GM19452 (cell line): ENCODE results near the gene LAMA1.
"Not testable (repeated sequence)": the region's sequence is repeated elsewhere in the genome, so short reads cannot be mapped to it uniquely, and the experiment has no call there.

Source experiments
- ATAC-seq: cut with Tn5 transposase; IDR thresholded peaks from one replicate; pipeline ENCODE4 v1.9.1; 2021; ENCODE audit not compliant: unreplicated experiment

The LAMA1 gene

DNA sequence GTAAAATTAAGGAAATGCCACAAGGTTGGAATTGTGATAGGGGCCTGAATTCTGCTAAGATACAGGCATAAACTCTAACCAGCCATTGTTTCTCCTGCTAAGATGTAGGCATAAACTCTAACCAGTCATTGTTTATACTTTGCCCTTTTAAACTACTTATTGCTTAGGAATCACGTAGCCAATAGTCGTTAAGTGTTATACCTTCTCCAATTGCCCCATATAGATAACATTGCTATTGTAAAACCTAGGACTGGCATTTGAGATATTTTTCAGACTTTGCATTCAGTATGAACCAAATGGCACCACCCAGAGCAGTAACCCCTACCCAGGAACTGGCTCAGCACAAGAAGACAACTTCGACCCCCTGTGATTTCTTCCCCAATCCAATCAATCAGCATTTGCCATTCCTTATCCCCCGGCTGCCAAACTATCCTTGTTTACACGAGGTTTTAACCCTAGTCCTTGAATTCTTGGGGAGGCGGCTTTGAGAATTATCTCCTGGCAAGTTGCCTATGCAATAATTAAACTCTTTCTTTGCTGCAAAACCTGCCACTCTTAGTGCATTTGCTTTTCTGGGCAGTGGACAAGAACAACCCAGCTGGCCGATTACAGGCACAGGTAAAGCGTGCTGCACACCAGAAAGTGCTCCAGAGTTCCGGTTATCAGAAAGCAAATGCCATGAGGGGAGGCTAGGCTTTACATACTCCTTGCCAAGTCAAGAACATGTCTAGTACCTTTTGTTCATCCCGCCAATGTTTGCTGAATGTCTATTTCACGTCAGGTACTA lies 167.6 kb downstream of the LAMA1 start:
- ATAC-seq, result no peak

DNA sequence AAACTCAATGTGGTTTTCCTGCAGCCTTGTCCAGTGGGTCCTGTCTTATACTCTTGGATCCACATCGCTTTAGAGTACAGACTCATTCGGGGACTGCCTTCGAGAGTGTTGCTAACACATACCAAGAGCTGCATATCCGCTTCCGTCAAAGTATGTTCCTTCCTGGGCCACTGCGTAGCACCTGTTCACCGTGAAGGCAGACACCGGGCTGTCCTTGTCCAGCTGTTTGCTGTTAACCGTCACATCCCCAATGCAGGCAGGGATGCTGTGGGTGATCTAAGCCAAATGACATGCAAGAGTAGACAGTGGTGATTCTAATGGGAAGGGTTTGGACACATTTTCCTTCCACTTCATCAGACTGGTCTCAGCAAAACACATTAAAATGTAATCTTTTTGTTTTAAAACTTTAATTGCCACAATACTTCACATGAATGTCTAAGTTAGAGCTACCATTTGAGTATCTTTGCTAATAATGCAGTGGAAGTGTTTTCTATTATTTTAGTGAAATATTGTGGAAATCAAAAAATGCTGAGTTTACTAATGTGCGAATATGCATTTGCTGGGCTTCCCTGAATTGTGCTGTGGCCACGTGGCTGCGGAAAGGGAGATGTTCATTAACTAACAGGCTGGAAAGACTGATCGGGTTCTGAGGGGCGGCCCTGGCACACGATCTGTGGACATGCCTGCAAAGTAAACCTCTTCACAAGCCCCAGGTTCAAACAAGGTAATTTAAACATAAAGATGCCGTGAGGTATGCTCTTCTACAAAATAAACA lies 169.1 kb downstream of the LAMA1 start:
- ATAC-seq, result no peak

- ATAC-seq, result no peak
Measured at GRCh38 chr18:6947338-6948030, 170.1 kb downstream of the LAMA1 start.

- ATAC-seq, result no peak
Measured at GRCh38 chr18:6943143-6943542, 174.5 kb downstream of the LAMA1 start.

DNA sequence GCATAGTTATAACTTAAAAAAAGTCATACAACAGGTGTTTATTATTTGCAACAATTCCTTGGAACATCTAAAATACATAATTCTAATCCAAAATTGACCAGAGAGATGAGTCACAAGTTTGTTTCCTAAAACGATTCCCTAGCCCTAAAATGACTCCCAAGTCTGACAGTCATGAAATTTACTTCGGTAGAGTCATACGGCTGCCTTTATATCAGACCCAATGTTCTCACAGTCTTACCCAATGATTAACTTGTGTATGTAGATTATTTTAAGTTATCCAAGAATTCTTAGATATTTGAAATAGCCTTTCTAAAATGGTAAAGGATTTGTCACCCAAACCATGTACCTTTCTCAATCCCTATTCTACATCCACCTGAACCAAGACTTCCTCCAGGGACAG lies 174.9 kb downstream of the LAMA1 start:
- ATAC-seq, result no peak

DNA sequence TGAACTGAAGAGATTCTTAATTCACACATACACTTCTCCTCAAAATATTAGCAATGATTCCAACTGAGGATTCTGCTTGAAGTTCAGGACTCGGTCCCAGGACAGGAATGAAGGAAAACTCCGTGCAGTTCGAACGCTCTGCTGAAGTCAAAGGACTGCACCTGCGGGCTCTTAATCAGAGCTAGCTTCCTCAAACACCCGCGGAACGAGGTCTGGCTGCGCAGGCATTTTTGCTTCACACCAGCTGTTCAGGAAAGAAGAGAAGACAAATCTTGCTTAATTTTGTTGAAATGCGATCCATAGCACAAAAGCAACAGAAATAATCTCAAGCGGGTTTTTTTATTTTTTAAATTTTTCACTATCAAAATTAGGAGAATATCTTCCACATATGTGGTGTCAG lies 175.6 kb downstream of the LAMA1 start:
- ATAC-seq, result no peak

DNA sequence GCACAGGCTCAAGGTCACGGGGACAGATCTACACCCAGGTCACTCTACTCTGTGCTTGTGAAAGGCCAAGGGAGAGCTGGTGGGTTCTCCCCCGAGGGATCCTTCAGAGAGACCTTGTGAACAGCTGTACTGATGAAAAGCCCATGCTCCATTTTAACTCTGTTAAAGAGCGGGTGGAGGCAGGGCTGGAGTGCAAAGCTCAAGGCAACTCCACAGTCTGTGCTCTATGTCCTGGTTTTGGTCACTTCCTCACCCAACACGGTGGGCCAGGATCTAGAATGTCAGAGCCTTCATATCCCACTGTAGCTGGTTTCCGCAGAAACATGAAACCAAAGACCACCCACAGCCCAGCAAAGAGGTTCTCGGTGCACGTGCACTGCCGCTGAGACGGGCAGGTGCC lies 177.1 kb downstream of the LAMA1 start:
- no peak for ATAC-seq

DNA sequence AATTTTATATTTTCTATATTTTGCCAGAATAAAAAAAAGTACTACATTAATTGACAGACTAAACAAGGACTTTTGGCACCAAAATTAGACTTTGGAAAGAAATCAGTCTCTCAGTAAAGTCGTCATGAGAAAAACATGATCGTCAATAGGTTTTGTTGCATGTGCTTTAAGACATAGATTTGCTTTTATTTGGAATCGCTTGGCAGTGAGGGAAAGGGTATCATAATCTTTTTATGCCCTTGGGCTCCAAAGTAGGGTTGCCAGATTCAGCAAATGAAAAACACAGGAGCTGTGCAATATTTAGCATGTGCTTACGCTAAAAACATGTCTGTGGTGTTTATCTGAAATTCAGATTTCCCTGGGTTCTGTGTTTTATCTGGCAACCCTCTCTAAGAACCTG lies 177.6 kb downstream of the LAMA1 start:
- no peak for ATAC-seq

DNA sequence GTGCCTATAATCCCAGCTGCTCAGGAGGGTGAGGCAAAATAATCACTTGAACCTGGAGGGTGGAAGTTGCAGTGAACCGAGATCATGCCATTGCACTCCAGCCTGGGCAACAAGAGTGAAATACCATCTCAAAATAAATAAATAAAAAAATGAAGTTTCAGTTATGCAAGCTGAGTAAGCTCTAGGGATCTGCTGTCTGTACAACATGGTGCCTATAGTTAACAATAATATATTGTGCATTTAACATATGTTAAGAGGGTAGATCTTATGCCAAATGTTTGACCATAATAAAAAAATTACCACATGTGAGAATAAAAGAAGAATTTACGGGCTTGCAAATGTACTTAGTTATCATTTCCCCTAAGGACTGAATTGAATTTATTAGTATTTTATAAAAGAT lies 179.2 kb downstream of the LAMA1 start:
- not testable (repeated sequence) for ATAC-seq

- ATAC-seq, result no peak
Measured at GRCh38 chr18:6938003-6938402, 179.6 kb downstream of the LAMA1 start.

DNA sequence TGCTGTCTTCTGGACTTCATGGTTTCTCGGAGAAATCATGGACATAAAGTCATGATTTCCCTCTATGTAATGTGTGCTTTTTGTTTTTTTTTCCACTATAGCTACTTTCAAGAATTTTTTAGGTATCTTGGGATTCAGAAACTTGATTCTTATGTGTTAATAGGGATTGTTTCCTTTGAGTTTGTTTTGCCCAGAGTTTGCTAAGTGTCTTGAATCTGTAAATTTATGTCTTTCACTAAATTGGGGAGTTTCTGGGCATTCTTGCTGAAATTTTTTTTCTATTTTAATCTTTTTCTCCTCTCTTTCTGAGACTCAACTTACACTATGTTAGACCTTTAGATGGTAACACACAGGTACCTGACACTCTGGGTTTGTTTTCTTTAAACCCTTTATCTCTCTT lies 182.7 kb downstream of the LAMA1 start:
- no peak for ATAC-seq

DNA sequence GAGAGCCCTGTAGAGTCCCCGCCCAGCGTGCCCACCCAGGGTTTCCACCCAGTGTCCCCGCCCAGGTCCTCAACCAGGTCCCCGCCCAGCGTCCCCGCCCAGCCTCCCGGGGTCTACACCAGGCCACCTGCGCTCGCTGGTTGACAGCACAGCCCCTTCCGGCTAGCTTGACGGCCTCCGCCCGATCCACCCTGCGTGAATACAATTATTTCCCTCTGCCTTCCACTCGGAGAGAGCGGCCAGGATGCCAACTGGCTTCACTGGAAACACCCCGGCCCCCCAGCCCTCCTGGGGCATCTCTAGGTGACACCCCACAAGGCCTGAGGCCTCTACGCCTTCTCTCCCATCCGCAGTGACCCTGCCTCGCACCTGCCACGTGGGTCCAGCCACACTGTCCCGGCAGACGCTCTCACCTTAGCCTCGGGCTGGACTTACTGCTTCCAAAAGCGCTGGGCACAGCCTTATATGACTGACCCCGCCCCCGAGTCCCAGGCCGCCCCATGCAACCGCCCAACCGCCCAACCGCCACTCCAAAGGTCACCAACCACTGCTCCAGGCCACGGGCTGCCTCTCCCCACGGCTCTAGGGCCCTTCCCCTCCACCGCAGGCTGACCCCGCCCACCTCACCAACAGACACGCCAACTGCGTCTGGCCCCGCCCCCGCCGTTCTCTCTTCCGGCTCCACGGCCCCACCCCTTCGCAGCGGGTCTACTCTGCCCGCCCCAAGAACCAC lies 188.1 kb downstream of the LAMA1 start:
- ATAC-seq, result no peak

DNA sequence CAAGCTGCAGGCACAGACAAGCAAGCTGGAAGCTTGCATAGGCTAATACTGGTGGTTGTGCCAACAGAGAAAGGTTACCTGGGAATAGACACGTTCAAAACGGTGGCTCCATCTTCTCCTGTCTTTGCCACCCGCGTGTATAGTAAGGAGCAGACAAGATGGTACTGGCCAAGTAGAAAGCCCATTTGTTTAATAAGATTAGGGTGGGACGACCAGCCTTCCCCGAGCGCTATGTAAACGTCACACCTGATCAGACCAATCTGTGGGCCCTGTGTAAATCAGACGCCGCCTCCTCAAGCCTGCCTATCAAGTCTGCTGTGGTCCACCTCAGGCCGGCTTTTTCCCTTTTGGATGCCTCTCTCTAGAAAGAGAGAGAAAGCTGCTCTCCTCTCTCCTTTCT lies 189.2 kb downstream of the LAMA1 start:
- ATAC-seq, result no peak

DNA sequence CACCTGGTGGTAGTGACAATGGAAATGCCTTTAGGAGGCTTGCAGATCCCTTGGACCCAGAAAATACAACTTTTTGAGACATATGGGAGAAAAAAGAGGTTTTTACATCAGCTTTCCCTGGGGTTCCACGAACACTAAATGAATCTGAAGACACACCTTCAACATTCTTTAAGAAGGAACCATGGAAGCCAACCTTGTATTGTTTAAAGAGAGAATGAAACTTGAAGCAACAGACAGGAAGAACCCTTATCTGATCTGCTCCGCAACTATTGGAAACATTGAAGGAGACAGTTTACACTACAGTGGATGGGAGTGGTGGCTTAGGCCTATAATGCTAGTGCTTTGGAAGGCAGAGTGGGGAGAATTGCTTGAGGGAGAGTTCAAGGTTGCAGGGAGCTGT lies 190.4 kb downstream of the LAMA1 start:
- ATAC-seq, result no peak

DNA sequence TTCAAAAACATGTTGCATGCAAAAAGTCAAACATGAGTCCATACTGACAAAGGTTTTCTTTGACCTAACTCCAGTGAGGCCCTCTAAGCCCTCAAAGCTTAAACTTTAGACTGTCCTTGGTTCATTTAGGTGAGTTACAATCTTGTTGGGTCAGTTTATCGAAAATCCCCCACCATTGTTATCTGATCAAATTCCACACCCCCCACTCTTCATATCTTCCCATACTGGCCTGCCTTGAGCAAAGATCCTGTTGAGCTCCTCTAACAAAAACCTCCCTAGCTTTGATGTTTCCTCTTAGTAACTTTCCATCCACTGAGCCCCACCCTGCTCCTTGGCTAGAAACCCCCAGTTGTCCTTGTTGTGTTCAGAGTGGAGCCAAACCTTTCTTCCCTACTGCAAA lies 194.4 kb downstream of the LAMA1 start:
- no peak for ATAC-seq

DNA sequence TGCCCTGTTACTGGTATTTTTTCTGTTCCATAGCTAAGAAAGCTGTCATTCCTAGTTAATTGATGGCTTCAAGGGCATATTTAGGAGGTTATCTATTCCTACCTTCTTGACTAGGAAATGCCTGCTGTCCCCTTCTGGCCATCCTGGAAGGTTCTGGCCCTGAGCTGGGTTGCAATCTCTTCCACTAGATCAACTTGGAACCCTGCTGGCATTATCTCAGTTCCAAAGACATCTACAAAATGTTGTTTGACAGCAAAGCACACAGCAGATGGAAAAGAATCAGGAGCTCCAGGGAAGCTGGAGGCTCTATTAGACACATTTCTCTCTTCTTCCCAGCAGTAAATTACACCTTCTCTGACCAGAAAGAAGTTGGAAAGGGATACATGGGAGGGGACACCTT lies 196.0 kb downstream of the LAMA1 start:
- no peak for ATAC-seq

DNA sequence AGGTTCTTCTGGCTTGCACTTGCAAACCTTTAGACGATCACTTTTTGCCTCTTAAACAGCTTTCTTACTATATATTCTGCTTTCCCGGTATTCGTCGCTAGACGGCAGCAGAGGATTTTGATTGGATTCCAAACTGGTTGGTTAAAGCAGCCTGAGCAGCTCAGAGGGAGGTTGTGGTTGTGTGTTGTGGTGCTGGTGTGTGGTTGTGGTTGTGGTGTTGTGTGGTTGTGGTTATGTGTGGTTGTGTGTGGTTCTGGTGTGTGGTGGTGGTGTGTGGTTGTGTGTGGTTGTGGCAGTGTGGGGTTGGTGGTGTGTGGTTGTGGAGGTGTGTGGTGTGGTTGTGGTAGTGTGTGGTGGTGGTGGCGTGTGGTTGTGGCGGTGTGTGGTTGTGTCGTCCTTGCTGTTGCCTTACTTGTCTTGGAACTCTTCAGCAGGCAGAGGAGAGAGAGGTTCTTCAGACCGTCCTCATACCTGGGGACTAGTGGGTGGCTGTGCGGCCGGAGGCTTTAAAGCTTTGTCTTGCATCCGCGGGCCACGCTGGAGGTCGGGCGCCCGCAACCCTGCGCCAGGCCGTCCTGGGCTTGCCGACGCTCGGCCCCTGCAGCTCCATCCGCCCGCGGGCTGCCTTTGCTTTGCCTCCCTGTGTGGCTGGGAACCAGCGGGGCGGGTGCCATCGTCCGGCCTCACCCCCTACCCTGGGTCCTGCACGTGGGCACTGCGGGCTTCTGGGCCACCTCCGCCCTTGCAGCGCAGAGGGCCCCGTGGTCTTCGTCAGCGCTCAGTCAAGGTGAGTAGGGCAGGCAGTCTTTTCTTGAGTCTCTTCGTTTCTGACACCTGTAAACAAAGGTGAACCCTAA lies 197.3 kb downstream of the LAMA1 start:
- ATAC-seq, result no peak

- ATAC-seq, result no peak
Measured at GRCh38 chr18:6917072-6917471, 200.5 kb downstream of the LAMA1 start.

GRCh38 chr18:6901286-6901926 lies 216.2 kb downstream of the LAMA1 start:
- ATAC-seq, result no peak

GRCh38 chr18:6891788-6892187 lies 225.8 kb downstream of the LAMA1 start:
- ATAC-seq, result no peak
